Measurements from ENCODE around the gene CST3. TPM values are rescaled to one million over a fixed set of nuclear protein-coding genes. Genes with fewer than 3 reads are reported as not detected.

The CST3 gene
- total RNA-seq, 2 experiments from 2014 or later: 0.72 to 1.2 TPM

DNA sequence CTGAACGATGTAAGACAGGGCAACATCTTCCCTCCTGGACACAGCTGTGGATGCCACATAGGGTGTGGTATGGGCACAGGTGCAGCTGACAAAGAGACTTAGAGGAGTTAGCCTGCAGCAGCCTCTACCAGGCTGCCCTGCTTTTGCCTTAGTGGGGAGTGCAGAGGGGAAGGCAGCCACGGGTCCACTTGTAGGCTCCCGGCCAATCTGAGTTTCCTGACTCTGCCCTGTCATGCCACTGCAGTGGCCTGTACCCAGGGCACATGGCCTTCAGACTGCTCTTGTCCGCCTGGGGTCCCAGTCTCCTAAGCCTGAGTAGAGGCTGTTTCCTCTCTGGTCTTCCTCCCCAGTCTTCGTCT is 52.3 kb downstream of the CST3 start:
- Mint-ChIP-seq H3K27ac (no peak overlapping the region), H3K9me3 (no peaks in the 10 kb centered on the region), H3K4me1 (ENCODE audit: low read depth) (peaks cover 4% of the 10 kb centered on the region), H3K27me3 (peaks cover 14% of the 10 kb centered on the region), H3K36me3 (ENCODE audit: low read depth) (no peaks in the 10 kb centered on the region), H3K4me3 (no peak overlapping the region)
- ChIA-PET CTCF (no interaction called here), POLR2A (no interaction called here)
- ATAC-seq (no peak), DNase-seq (no peak)
- intact Hi-C loops (cut with micrococcal nuclease): no loop called here
- TF ChIP-seq, protein P1, sequence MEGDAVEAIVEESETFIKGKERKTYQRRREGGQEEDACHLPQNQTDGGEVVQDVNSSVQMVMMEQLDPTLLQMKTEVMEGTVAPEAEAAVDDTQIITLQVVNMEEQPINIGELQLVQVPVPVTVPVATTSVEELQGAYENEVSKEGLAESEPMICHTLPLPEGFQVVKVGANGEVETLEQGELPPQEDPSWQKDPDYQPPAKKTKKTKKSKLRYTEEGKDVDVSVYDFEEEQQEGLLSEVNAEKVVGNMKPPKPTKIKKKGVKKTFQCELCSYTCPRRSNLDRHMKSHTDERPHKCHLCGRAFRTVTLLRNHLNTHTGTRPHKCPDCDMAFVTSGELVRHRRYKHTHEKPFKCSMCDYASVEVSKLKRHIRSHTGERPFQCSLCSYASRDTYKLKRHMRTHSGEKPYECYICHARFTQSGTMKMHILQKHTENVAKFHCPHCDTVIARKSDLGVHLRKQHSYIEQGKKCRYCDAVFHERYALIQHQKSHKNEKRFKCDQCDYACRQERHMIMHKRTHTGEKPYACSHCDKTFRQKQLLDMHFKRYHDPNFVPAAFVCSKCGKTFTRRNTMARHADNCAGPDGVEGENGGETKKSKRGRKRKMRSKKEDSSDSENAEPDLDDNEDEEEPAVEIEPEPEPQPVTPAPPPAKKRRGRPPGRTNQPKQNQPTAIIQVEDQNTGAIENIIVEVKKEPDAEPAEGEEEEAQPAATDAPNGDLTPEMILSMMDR (IDR thresholded peaks at IDR 0.05): no peak

DNA sequence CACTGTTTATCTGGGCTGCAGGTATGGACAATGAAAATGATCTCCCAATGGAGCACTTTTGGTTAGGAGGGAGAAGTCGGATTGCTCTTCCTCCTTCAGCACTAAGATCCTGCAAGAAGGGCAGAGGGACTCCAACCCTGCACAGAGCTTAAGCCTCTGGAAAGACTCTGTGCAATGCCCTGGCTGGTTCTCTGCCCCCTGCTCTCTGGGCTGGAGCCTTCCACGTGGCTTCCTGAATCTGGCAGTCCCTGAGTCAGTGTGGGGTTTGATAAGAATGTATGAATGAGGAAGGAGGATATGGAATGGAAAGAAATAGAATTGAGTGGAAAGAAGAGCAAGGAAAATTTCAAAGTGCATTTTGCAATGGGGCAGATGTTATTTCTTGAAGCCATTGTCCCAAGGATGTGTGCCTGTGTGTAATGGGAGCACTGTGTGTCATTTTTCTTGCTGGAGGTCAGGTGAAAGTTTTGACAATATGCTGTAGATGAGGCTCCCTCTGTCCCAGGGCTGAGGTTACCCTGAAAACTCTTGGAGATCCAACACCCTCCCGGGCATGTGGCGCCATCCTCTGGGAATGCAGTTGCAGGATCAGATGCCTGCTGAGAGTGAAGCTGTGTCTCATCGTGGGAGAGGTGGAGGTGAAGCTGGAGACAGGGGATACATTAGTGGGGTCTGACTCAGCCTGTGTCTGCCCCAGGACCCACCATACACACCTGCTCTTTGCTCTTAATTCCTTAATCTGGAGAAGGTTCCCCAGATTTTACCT is 53.1 kb downstream of the CST3 start:
- TF ChIP-seq, protein P1 (IDR thresholded peaks at IDR 0.05): no peak
- no peak for DNase-seq
- no peaks in the 10 kb centered on the region for H3K36me3 Mint-ChIP-seq (ENCODE audit: low read depth)
- H3K27me3 Mint-ChIP-seq: peaks cover 16% of the 10 kb centered on the region
- H3K9me3 Mint-ChIP-seq: no peaks in the 10 kb centered on the region
- no peak for ATAC-seq
- ChIA-PET CTCF (interaction anchor here (1.2 kb wide), 1 partner anchor 23 kb away, joined by 3 read pairs; no protein-coding TSS in a partner anchor), POLR2A (no interaction called here)
- no peak overlapping the region for H3K27ac Mint-ChIP-seq
- H3K4me1 Mint-ChIP-seq (ENCODE audit: low read depth): peaks cover 4% of the 10 kb centered on the region
- no peak overlapping the region for H3K4me3 Mint-ChIP-seq
- intact Hi-C loops (cut with micrococcal nuclease): no loop called here

Other genes with a start within 250 kb of the CST3 start
- gene NAPB, start 216.5 kb downstream of the CST3 start, total RNA-seq: 10 to 100 TPM; 14.3 to 16.8 TPM
- gene CSTL1, start 198.3 kb downstream of the CST3 start, total RNA-seq: not detected
- gene CST11, start 185.1 kb downstream of the CST3 start, total RNA-seq: not detected
- not detected for gene CST8, start 146.8 kb downstream of the CST3 start, total RNA-seq
- not detected for gene CST9L, start 69.5 kb downstream of the CST3 start, total RNA-seq
- not detected for gene CST9, start 32.0 kb downstream of the CST3 start, total RNA-seq
- not detected for gene CST4, start 51.1 kb upstream of the CST3 start, total RNA-seq
- not detected for gene CST1, start 113.0 kb upstream of the CST3 start, total RNA-seq
- not detected for gene CST2, start 188.8 kb upstream of the CST3 start, total RNA-seq
- not detected for gene CST5, start 241.8 kb upstream of the CST3 start, total RNA-seq